ENCODE data around the gene CNIH2. TPM values are rescaled to one million over a fixed set of nuclear protein-coding genes. Genes with fewer than 3 reads are reported as not detected.

Gene CNIH2
- total RNA-seq, 2 experiments from 2014 or later = 0.96 to 2.0 TPM

- no peak overlapping the region for H3K4me3 Mint-ChIP-seq
- ATAC-seq = no peak
- POLR2A ChIA-PET = interaction anchor here (0.7 to 1.1 kb wide), 4 partner anchors 7 to 22 kb away, joined by 3 to 4 read pairs (median 4); no protein-coding TSS in a partner anchor
Measured at GRCh38 chr11:66265531-66266377, 12.2 kb upstream of the CNIH2 start.

GRCh38 chr11:66266378-66267038 is 11.5 kb upstream of the CNIH2 start:
- H3K4me3 Mint-ChIP-seq = peak overlapping the region; percentile 91
- no peak for ATAC-seq
- H3K27ac Mint-ChIP-seq = no peak overlapping the region
- DNase-seq = no peak
- H3K9me3 Mint-ChIP-seq = no peaks in the 10 kb centered on the region
- CTCF ChIA-PET = interaction anchor here (1.2 to 7.6 kb wide), 3 partner anchors 8 to 45 kb away, joined by 3 to 37 read pairs (median 3); no protein-coding TSS in a partner anchor
- TF ChIP-seq CTCF (IDR thresholded peaks at IDR 0.05) = no peak
- intact Hi-C loops (cut with micrococcal nuclease) = no loop called here
- no peaks in the 10 kb centered on the region for H3K27me3 Mint-ChIP-seq
- H3K36me3 Mint-ChIP-seq (ENCODE audit: low read depth) = peaks cover 31% of the 10 kb centered on the region
- POLR2A ChIA-PET = interaction anchor here (0.9 to 1.0 kb wide), 2 partner anchors 8 to 11 kb away, joined by 3 to 4 read pairs; no protein-coding TSS in a partner anchor
- peaks cover 20% of the 10 kb centered on the region for H3K4me1 Mint-ChIP-seq (ENCODE audit: low read depth)

More at GRCh38 chr11:66265531-66266377, 12.2 kb upstream of the CNIH2 start:
- no peak for TF ChIP-seq CTCF (IDR thresholded peaks at IDR 0.05)
- no peak overlapping the region for H3K27ac Mint-ChIP-seq
- peaks cover 18% of the 10 kb centered on the region for H3K4me1 Mint-ChIP-seq (ENCODE audit: low read depth)
- intact Hi-C loops (cut with micrococcal nuclease) = no loop called here
- H3K36me3 Mint-ChIP-seq (ENCODE audit: low read depth) = peaks cover 30% of the 10 kb centered on the region
- no peaks in the 10 kb centered on the region for H3K27me3 Mint-ChIP-seq
- H3K9me3 Mint-ChIP-seq = no peaks in the 10 kb centered on the region
- CTCF ChIA-PET = interaction anchor here (0.7 to 1.6 kb wide), 7 partner anchors 7 to 65 kb away, joined by 3 to 5 read pairs (median 3); no protein-coding TSS in a partner anchor
- DNase-seq = no peak

- peak overlapping the region; percentile 91 for H3K4me3 Mint-ChIP-seq
- ChIA-PET POLR2A (interaction anchor here (0.8 to 6.4 kb wide), 8 partner anchors 8 to 340 kb away, joined by 3 to 76 read pairs (median 6); partner anchors contain the start of genes CD248 and CNIH2), CTCF (interaction anchor here (1.2 to 7.6 kb wide), 5 partner anchors 8 to 172 kb away, joined by 3 to 37 read pairs (median 3); no protein-coding TSS in a partner anchor)
- no peak for ATAC-seq
- intact Hi-C loops (cut with micrococcal nuclease) = no loop called here
- H3K9me3 Mint-ChIP-seq = no peaks in the 10 kb centered on the region
- TF ChIP-seq CTCF (IDR thresholded peaks at IDR 0.05) = no peak
- H3K36me3 Mint-ChIP-seq (ENCODE audit: low read depth) = peaks cover 36% of the 10 kb centered on the region
- no peaks in the 10 kb centered on the region for H3K27me3 Mint-ChIP-seq
- peak overlapping the region; percentile 74 for H3K27ac Mint-ChIP-seq
- no peak for DNase-seq
- H3K4me1 Mint-ChIP-seq (ENCODE audit: low read depth) = peaks cover 25% of the 10 kb centered on the region
Measured at GRCh38 chr11:66267039-66267378, 11.0 kb upstream of the CNIH2 start.

- no peaks in the 10 kb centered on the region for H3K9me3 Mint-ChIP-seq
- DNase-seq = peak; percentile 93
- H3K27me3 Mint-ChIP-seq = no peaks in the 10 kb centered on the region
- peak overlapping the region; percentile 98 for H3K27ac Mint-ChIP-seq
- POLR2A ChIA-PET = interaction anchor here (0.6 to 6.4 kb wide), 12 partner anchors 9 to 340 kb away, joined by 3 to 76 read pairs (median 5); partner anchors contain the start of genes CD248 and CNIH2
- ATAC-seq = peak; percentile 71
- peak overlapping the region; percentile 91 for H3K4me3 Mint-ChIP-seq
- peaks cover 36% of the 10 kb centered on the region for H3K36me3 Mint-ChIP-seq (ENCODE audit: low read depth)
- H3K4me1 Mint-ChIP-seq (ENCODE audit: low read depth) = peaks cover 26% of the 10 kb centered on the region
- CTCF ChIA-PET = interaction anchor here (0.9 to 7.6 kb wide), 6 partner anchors 14 to 172 kb away, joined by 3 to 37 read pairs (median 4); partner anchors contain the start of gene YIF1A
- intact Hi-C loops (cut with micrococcal nuclease) = no loop called here
- no peak for TF ChIP-seq CTCF (IDR thresholded peaks at IDR 0.05)
Measured at GRCh38 chr11:66267379-66268243, 10.4 kb upstream of the CNIH2 start.

Data from activated CD8-positive, alpha-beta T cell treated with anti-CD3 and anti-CD28 coated beads for 36 hours (primary cell).